SJCRH30 (cell line): ENCODE measurements around the gene SYT5. TPM values are rescaled to one million over a fixed set of nuclear protein-coding genes. Genes with fewer than 3 reads are reported as not detected.
A peak's percentile ranks its signal among the peaks of the same experiment; 100 is the strongest.

Experiments
- DNase-seq, 2 experiments: peaks; one replicate each; pipeline ENCODE4 v3.0.0-alpha.2; 2015 to 2020
- H3K27ac ChIP-seq: fragments of 250-450 bp; sonication (Bioruptor Pico); 2 replicates; pipeline ENCODE4 v1.5.1; 2020; ENCODE audit warnings: mild to moderate bottlenecking, moderate library complexity
- H3K27me3 ChIP-seq: fragments of 250-450 bp; sonication (Bioruptor Pico); 2 replicates; pipeline ENCODE4 v1.5.1; 2020; ENCODE audit warnings: mild to moderate bottlenecking, moderate library complexity
- H3K36me3 ChIP-seq: fragments of 250-450 bp; sonication (Bioruptor Pico); 2 replicates; pipeline ENCODE4 v1.5.1; 2020; ENCODE audit warnings: mild to moderate bottlenecking, moderate library complexity
- H3K4me1 ChIP-seq: fragments of 250-450 bp; sonication (Bioruptor Pico); 2 replicates; pipeline ENCODE4 v1.5.1; 2020; ENCODE audit warnings: mild to moderate bottlenecking, moderate library complexity
- H3K4me3 ChIP-seq: fragments of 250-450 bp; sonication (Bioruptor Pico); 2 replicates; pipeline ENCODE4 v1.5.1; 2020; ENCODE audit warnings: mild to moderate bottlenecking, moderate library complexity
- H3K9me3 ChIP-seq: fragments of 250-450 bp; sonication (Bioruptor Pico); replicated peaks from 2 replicates; pipeline ENCODE4 v1.5.1; 2020; ENCODE audit warnings: mild to moderate bottlenecking, moderate library complexity
- total RNA-seq: library from RNA; depleted of rRNA; stranded (reverse); fragments of >200 nt; shearing (Covaris generic); gene quantifications from 2 replicates; pipeline ENCODE4 v1.2.3, GENCODE V29; 2014

The SYT5 gene
- total RNA-seq, 1 experiment from 2014 or later, result 0.36 TPM

DNA sequence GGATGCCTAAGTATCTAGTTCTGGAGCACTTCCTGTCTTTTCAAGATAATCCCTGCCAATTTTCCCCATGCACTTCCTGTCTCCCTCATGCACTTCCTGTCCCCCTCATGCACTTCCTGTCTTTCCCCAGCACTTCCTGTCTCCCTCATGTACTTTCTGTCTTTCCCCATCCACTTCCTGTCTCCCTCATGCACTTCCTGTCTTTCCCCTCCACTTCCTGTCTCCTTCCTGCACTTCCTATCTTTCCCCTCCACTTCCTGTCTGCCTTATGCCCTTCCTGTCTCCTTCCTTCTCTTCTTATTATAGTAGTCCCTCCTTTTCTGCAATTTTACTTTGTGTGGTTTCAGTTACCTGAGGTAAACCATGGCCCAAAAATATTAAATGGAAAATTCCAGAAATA lies 28.1 kb downstream of the SYT5 start:
- Histone ChIP-seq H3K4me3 (no peak overlapping the region), H3K36me3 (no peaks in the 10 kb centered on the region), H3K27ac (no peak overlapping the region; the same call in 1 of the 2 replicates), H3K4me1 (peaks cover 22% of the 10 kb centered on the region), H3K9me3 (no peaks in the 10 kb centered on the region), H3K27me3 (no peaks in the 10 kb centered on the region)
- DNase-seq, result peak; percentile 45 to 75

DNA sequence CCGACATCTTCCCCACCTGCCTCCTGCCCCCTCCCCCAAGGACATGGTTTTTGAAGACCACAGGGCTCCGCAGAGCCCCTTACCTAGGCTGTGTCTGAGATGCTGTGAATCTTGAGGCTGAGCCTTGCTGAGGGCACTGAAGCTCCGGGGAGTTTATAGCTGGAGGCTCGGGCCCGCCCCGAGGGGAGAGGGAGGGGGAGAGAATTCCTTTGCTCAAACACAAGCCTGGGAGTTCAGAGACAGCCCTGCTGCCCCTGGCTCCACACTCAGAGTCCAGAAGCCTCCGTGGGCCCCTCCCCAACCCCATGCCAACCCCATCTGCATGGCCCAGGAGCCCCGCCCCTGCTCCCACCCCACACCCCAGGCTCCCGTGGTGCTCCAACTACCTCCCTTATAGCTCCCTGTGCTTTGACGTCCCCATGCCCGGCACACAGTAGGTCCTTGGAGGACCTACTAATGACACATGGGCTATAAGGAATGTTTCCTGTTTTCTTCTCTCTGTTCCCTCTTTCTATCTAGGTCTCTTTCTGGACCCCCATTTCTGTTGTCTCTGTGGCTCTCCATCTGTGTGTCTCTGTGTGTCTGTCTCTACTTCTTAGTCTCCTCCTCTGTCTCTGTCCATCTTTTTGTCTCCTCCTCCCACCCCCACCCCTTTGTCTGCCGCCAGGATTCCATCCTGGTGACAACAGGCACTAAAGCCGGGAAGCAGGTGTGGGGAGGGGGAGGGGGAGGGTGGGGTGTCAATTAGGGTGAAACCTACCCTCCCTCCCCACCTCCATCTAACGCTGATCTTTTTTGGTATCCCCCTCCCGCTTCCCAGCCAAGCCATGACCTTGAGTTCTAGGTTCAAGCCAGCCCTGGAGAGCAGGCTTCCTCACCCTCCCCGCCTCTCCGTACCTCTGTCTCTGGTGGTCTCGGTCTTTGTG lies 30.7 kb downstream of the SYT5 start, which contains the start of gene TNNT1:
TSS of gene TNNT1 (minus strand) at position 129 of the 926 bp plus-strand sequence. CDS start 2,049 bp downstream, outside the sequence.
- no peaks in the 10 kb centered on the region for H3K9me3 ChIP-seq
- H3K36me3 ChIP-seq, result peaks cover 15% of the 10 kb centered on the region
- peak within 1 kb of the TSS; percentile 72 for H3K4me3 ChIP-seq
- peak; percentile 92 to 93 for DNase-seq
- H3K27ac ChIP-seq, result peak within 1 kb of the TSS; percentile 88
- H3K4me1 ChIP-seq, result peaks cover 24% of the 10 kb centered on the region
- no peaks in the 10 kb centered on the region for H3K27me3 ChIP-seq

DNA sequence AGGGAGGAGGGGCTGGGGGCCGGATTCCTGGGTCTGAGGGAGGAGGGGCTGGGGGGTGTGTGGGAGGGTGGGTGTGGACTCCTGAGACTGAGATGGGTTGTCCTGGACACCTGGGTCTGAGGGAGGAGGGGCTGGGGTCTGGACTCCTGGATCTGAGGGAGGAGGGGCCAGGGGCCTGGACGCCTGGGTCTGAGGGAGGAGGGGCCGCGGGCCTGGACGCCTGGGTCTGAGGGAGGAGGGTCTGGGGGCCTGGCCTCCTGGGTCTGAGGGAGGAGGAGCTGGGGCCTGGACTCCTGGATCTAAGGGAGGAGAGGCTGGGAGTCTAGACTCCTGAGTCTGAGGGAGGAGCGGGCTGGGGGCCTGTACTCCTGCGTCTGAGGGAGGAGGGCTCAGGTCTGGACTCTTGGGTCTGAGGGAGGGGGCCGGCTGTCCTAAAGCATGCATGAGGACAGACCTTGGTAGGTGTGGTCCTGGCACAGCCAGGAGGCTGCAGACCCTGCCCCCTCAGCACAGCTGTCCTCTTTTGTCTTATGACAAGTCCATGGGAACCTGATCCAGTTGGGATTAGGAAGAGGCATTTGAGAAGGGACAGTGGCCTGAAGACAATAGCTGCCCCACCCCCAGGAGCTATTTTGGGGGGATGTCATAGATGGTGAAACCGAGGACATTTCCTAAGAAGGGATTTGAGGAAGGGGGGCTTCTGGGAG lies 32.4 kb downstream of the SYT5 start:
- Histone ChIP-seq H3K9me3 (no peaks in the 10 kb centered on the region), H3K36me3 (peaks cover 25% of the 10 kb centered on the region), H3K27ac (peak overlapping the region; percentile 88), H3K4me3 (peak overlapping the region; percentile 72), H3K4me1 (peaks cover 24% of the 10 kb centered on the region), H3K27me3 (no peaks in the 10 kb centered on the region)
- peak; percentile 95 for DNase-seq

DNA sequence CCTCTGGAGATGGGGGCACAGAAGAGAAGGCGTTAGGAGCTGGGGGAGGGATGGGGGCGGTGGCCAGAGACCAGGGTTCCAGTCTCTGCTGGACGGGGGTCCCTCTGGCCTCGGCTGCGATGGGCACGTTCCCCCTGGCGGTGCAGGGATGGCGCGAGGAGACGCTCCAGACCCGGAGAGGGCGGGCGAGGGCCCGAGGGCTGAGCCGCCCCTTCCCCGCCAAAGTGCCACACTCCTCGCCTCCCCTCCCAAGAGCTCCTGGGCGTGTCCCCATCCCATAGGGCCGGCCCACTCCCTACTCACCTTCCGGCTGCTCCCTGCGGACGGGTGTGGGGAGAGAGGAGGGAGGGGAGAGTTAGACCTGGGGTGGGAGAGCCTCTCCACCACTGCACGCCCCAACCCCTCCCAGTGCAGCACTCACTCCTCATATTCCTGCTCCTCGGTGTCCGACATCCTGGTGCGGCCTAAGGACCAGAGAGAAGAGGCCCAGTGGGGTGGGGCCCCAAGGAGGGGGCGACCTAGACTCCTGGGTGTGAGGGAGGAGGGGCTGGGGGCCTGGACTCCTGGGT lies 33.3 kb downstream of the SYT5 start:
- peaks cover 24% of the 10 kb centered on the region for H3K4me1 ChIP-seq
- H3K36me3 ChIP-seq, result peaks cover 28% of the 10 kb centered on the region
- H3K27me3 ChIP-seq, result no peaks in the 10 kb centered on the region
- peak overlapping the region; percentile 58 for H3K4me3 ChIP-seq
- peak; percentile 81 to 82 for DNase-seq
- peak overlapping the region; percentile 21; the same call in 1 of the 2 replicates for H3K27ac ChIP-seq
- no peaks in the 10 kb centered on the region for H3K9me3 ChIP-seq

DNA sequence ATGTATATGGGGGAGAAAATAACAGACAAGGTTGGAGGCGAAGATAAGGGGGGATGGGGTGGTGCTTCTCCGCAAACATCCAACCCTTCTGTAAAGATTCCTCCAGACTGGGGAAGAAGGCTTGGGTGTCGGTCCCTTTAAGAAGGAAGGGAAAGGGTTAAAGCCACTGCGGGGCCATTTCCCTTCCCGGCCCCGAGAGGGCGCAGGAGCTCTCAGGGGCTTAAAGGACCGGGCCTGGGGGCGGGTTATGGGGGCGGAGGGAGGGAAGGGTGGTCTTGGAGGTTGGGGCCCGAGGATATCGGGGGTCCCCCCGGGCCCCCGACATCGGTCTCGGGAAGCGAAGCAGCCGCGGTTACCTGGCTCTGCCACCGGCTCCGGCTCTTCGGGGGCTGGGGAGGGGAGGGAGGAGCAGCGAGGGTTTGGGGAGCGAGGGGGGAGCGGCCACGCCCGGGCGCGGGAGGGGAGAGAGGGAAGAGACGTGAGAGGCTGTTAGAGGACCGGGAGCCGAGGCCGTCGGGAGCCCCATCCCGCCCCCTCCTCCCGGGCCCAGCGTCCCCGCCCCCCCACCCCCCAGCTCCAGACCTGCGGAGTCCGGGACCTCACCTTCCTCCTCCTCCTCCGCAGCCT lies 33.9 kb downstream of the SYT5 start:
- Histone ChIP-seq H3K4me3 (peak overlapping the region; percentile 58), H3K4me1 (peaks cover 19% of the 10 kb centered on the region), H3K9me3 (no peaks in the 10 kb centered on the region), H3K36me3 (peaks cover 31% of the 10 kb centered on the region), H3K27me3 (no peaks in the 10 kb centered on the region), H3K27ac (no peak overlapping the region; the same call in 1 of the 2 replicates)
- DNase-seq, result peak; percentile 55 to 63

DNA sequence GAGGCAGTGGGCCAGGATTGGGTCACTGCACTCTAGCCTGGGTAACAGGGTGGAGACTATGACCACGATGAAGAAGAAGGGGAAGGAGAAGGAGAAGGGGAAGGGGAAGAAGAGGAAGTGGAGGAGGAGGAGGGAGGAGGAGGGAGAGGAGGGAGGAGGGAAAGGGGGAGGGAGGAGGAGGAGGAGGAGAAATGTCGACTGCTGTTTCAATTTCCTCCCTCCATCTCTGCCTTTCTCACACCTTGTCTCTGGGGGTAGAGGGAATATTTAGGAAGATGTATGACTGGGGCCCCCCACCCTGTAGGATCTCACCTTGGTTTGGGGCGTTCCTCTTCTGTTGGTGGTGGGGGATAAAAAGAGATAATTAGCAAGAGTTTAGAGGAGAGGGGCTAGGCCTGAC lies 34.9 kb downstream of the SYT5 start:
- DNase-seq, result no peak
- Histone ChIP-seq H3K27me3 (no peaks in the 10 kb centered on the region), H3K27ac (no peak overlapping the region), H3K36me3 (peaks cover 39% of the 10 kb centered on the region), H3K4me1 (peaks cover 11% of the 10 kb centered on the region), H3K4me3 (no peak overlapping the region), H3K9me3 (no peaks in the 10 kb centered on the region)

DNA sequence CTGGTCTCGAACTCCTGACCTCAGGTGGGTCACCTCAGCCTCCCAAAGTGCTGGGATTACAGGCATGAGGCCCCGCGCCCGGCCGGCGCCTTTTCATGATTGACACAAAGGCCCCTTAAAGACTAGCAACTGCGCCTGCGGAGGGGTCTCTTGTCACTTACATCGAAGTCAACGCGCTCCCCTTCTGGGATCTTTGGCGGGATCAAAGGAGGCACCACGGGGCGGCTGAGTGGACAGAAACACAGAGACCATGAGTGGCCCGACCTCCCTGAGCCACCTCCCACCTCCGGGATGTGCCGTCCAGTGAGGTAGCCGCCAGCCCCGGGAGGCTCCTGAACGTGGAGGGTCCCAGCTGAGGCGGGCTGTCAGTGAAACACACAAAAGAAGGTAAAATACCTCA lies 38.4 kb downstream of the SYT5 start:
- Histone ChIP-seq H3K27me3 (no peaks in the 10 kb centered on the region), H3K27ac (no peak overlapping the region), H3K4me3 (no peak overlapping the region), H3K4me1 (0 out of 2 replicates have a peak, but pooled peaks cover 2% of the 10 kb centered on the region), H3K9me3 (no peaks in the 10 kb centered on the region), H3K36me3 (peaks cover 62% of the 10 kb centered on the region)
- no peak for DNase-seq

DNA sequence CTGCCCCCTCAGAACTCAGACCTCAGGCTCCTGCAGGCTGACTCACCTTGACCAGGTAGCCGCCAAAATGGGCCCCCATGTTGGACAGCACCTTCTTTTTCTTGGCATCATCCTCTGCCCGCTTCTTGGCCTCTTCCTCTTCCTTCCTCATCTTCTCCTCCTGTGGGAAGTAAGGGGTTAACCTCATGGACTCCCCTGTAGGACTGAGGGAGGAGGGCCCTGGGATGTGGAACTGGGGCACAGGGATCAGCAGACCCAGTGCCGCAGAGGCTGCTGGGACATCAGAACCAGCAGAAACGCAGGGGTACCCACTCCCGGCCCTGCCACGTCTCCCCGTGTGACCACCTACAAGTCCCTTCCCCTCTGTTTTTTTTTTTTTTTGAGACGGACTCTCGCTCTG lies 42.2 kb downstream of the SYT5 start:
- no peaks in the 10 kb centered on the region for H3K27me3 ChIP-seq
- no peak overlapping the region for H3K4me3 ChIP-seq
- DNase-seq, result no peak
- H3K36me3 ChIP-seq, result peaks cover 62% of the 10 kb centered on the region
- no peaks in the 10 kb centered on the region for H3K4me1 ChIP-seq
- no peak overlapping the region for H3K27ac ChIP-seq
- H3K9me3 ChIP-seq, result no peaks in the 10 kb centered on the region

DNA sequence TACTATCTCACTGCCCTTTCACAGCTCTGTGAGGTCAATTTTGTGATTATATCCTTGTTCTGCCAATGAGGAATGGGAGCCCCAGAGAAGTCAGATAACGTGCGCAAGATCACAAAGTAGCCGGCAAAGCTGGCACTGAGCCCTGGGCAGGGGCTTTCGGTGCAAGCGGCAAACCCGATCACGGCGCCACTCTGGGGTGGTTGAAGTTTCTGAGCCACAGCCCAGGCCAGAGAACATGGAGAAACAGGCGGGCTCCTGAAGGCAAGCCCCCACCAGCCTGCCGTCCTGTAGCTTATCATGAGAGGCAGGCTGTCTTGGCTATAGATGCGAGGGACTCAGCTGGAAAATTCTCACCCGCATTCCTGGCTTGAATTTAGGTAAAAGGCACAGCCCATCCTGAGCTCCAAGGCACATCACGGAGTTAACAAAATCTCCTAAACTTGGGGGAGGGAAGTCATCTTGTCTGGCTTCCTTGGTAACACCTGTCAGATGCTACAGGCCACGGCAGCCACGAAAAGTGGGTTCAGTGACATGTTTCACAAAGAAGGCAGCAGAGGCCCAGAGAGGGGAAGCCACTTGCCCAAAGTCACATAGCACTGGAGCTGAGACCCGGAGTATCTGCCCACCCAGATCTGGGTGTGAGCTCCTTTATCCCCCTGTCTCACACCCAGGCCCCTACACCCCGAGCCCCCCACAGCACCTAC lies 43.5 kb downstream of the SYT5 start:
- Histone ChIP-seq H3K27ac (no peak overlapping the region), H3K27me3 (no peaks in the 10 kb centered on the region), H3K36me3 (peaks cover 63% of the 10 kb centered on the region), H3K4me3 (no peak overlapping the region), H3K4me1 (no peaks in the 10 kb centered on the region), H3K9me3 (no peaks in the 10 kb centered on the region)
- DNase-seq, result no peak

DNA sequence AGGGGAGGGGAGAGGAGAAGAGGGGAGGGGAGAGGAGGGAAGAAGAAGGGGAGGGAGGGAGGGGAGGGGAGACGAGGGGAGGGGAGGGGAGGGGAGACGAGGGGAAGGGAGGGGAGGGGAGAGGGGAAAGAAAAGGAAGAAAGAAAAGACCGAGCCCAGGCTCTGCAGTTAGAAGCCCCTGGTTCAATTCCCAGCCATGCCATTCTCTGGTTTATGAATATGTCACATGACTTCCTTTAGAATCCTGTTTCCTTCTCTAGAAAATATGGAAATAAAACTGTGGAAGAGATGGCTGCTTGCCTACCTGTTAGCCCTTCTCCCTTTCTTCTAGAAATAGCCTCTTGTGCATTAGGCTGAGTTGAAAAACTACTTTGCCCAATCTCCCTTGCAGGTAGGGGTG lies 45.4 kb downstream of the SYT5 start:
- no peak for DNase-seq
- no peaks in the 10 kb centered on the region for H3K9me3 ChIP-seq
- no peaks in the 10 kb centered on the region for H3K27me3 ChIP-seq
- H3K27ac ChIP-seq, result no peak overlapping the region
- H3K4me1 ChIP-seq, result no peaks in the 10 kb centered on the region
- H3K36me3 ChIP-seq, result peaks cover 49% of the 10 kb centered on the region
- H3K4me3 ChIP-seq, result no peak overlapping the region

DNA sequence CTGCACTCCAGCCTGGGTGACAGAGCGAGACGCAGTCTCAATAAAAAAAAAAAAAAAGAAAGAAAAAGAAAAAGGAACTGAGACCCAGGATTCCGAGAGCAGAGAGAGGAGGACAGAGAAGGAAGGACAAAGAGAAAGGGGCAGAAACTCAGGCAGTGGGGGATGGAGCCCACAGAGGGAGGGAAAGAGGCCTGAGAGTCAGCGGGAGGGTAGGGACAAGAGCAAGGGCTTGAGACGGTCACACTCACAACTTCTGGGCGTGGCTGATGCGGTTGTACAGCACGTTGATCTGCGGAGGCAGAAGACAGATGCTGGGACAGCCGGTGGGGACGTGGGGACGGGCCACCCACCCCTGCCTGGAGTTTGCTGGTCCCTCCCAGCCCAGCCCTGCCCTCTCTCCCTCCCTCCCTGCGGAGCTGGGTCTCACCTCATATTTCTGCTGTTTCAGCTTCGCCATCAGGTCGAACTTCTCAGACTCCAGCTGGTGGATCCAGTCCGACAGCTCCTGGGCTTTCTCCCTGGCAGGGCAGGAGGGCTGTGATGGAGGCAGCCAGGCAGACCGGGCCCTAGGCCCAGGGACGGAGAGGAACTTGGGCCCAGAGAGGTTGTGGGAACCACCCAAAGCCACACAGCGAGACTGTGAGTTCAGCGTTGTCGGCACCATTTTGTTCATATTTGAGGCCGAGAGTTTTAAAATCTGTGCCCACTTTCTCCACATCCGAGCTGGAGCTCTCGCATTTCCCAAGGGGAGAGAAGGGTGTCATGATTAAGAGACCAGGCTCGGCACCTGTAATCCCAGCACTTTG lies 46.2 kb downstream of the SYT5 start:
- no peak overlapping the region for H3K27ac ChIP-seq
- H3K27me3 ChIP-seq, result no peaks in the 10 kb centered on the region
- no peaks in the 10 kb centered on the region for H3K4me1 ChIP-seq
- DNase-seq, result no peak
- H3K36me3 ChIP-seq, result peaks cover 40% of the 10 kb centered on the region
- H3K4me3 ChIP-seq, result no peak overlapping the region
- H3K9me3 ChIP-seq, result no peaks in the 10 kb centered on the region

DNA sequence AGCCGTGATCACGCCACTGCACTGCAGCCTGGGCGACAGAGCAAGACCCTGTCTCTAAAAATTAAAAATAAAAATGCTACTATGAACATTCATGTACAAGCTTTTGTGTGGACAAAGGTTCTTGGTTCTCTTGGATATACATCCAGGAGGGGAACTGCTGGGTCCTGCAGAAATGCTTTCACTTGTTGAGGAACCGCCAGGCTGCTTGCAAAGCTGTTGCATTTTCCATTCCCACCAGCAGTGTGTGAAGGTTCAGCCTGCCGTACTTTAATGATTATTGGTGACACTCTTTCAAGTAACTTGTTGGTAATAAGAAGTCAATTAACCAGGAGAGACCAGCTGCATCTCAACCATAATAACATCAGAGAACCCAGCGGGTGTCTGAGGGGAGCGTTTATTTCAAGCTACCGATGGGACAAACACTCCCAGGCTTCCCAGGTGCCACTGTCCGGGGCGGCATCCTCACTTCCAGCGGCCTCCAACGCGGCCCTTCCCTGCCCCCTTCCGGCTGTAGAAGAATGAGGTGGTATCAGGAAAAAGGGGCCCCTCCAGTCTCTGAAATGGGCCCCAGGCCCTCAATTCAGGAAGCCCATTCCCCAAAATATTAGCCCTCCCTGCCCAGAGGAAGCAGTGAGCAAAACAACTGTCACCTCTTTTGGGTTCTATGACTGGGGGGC lies 47.5 kb downstream of the SYT5 start:
- no peaks in the 10 kb centered on the region for H3K27me3 ChIP-seq
- peaks cover 30% of the 10 kb centered on the region for H3K36me3 ChIP-seq
- no peaks in the 10 kb centered on the region for H3K9me3 ChIP-seq
- H3K4me3 ChIP-seq, result no peak overlapping the region
- no peak for DNase-seq
- no peak overlapping the region for H3K27ac ChIP-seq
- no peaks in the 10 kb centered on the region for H3K4me1 ChIP-seq

DNA sequence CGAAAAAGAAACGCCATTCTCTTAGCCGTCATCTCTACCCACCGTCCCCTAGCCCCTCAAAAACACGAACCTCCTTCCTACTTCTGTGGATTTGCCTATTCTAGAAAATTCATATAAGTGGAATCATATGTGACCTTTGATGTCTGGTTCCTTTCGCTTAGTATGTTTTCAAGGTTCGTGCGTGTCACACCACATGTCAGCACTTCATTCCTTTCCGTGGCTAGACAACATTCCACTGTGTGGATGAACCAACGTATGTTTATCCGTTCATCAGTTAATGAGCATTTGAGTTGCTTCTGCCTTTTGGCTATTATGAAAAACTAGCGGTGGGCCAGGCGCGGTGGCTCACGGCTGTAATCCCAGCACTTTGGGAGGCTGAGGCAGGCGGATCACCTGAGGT lies 48.7 kb downstream of the SYT5 start:
- Histone ChIP-seq H3K27me3 (no peaks in the 10 kb centered on the region), H3K27ac (no peak overlapping the region), H3K36me3 (peaks cover 28% of the 10 kb centered on the region), H3K4me3 (no peak overlapping the region), H3K4me1 (no peaks in the 10 kb centered on the region), H3K9me3 (no peaks in the 10 kb centered on the region)
- DNase-seq, result no peak
